H9 (cell line): ENCODE data around the gene MED28. TPM values are rescaled to one million over a fixed set of nuclear protein-coding genes. Genes with fewer than 3 reads are reported as not detected.

Source experiments
- DNase-seq: peaks from one replicate; pipeline ENCODE4 v3.0.0-alpha.2; 2017
- H2AFZ ChIP-seq: one replicate; pipeline ENCODE4 v1.6.1; 2013; ENCODE audit warnings: mild to moderate bottlenecking, low read length, control low read depth, moderate library complexity
- H2AK5ac ChIP-seq: 2 replicates; pipeline ENCODE4 v1.6.1; 2013; ENCODE audit warnings: low read length, control low read depth, mixed read lengths; ENCODE audit not compliant: insufficient read length
- H2BK120ac ChIP-seq: one replicate; pipeline ENCODE4 v1.6.1; 2013; ENCODE audit warnings: low read depth, mild to moderate bottlenecking, low read length, control low read depth, inconsistent platforms; ENCODE audit not compliant: poor library complexity, severe bottlenecking
- H2BK12ac ChIP-seq: 2 replicates; pipeline ENCODE4 v1.6.1; 2013; ENCODE audit warnings: low read length, control low read depth, mixed read lengths, low read depth; ENCODE audit not compliant: insufficient read length
- H2BK15ac ChIP-seq: 2 replicates; pipeline ENCODE4 v1.6.1; 2013; ENCODE audit warnings: low read depth, low read length, control low read depth
- H2BK20ac ChIP-seq: one replicate; pipeline ENCODE4 v1.6.1; 2013; ENCODE audit warnings: low read depth, mild to moderate bottlenecking, low read length, control low read depth, inconsistent platforms; ENCODE audit not compliant: poor library complexity, severe bottlenecking
- H2BK5ac ChIP-seq: 2 replicates; pipeline ENCODE4 v1.6.1; 2013; ENCODE audit warnings: low read length, control low read depth, mixed read lengths; ENCODE audit not compliant: insufficient read length
- H3K14ac ChIP-seq: 2 replicates; pipeline ENCODE4 v1.6.1; 2013; ENCODE audit warnings: low read length, control low read depth; ENCODE audit not compliant: insufficient read depth
- H3K18ac ChIP-seq: 2 replicates; pipeline ENCODE4 v1.6.1; 2013; ENCODE audit warnings: low read depth, mild to moderate bottlenecking, mixed read lengths, low read length, control low read depth; ENCODE audit not compliant: insufficient read length
- H3K23ac ChIP-seq: 2 replicates; pipeline ENCODE4 v1.6.1; 2013; ENCODE audit warnings: low read length, control low read depth, mixed read lengths, low read depth; ENCODE audit not compliant: insufficient read length
- H3K23me2 ChIP-seq: 2 replicates; pipeline ENCODE4 v1.6.1; 2013; ENCODE audit warnings: low read depth, mild to moderate bottlenecking, mixed read lengths, low read length, control low read depth; ENCODE audit not compliant: insufficient read length, poor library complexity, severe bottlenecking
- H3K27ac ChIP-seq: 2 replicates; pipeline ENCODE4 v1.5.1; 2013; ENCODE audit warnings: low read length, control low read depth, mixed read lengths, low read depth; ENCODE audit not compliant: insufficient read length
- H3K27me3 ChIP-seq: 2 replicates; pipeline ENCODE4 v1.6.1; 2013; ENCODE audit warnings: low read length, control low read depth, inconsistent platforms; ENCODE audit not compliant: insufficient read depth
- H3K4ac ChIP-seq: 2 replicates; pipeline ENCODE4 v1.6.1; 2013; ENCODE audit warnings: low read depth, mild to moderate bottlenecking, control low read depth, inconsistent platforms, low read length, moderate library complexity
- H3K4me1 ChIP-seq: 2 replicates; pipeline ENCODE4 v1.6.1; 2013; ENCODE audit warnings: low read length, control low read depth, inconsistent platforms; ENCODE audit not compliant: insufficient read depth
- H3K4me2 ChIP-seq: 2 replicates; pipeline ENCODE4 v1.6.1; 2013; ENCODE audit warnings: low read length, control low read depth, mixed read lengths; ENCODE audit not compliant: insufficient read length, insufficient read depth
- H3K56ac ChIP-seq: 2 replicates; pipeline ENCODE4 v1.6.1; 2013; ENCODE audit warnings: low read depth, mild to moderate bottlenecking, mixed read lengths, low read length, control low read depth; ENCODE audit not compliant: insufficient read length
- H3K79me1 ChIP-seq: 2 replicates; pipeline ENCODE4 v1.6.1; 2013; ENCODE audit warnings: low read depth, mild to moderate bottlenecking, moderate library complexity, low read length, control low read depth, inconsistent platforms; ENCODE audit not compliant: insufficient read depth, poor library complexity, severe bottlenecking
- H3K79me2 ChIP-seq: 2 replicates; pipeline ENCODE4 v1.6.1; 2013; ENCODE audit warnings: low read length, control low read depth, inconsistent platforms; ENCODE audit not compliant: insufficient read depth
- H3K9ac ChIP-seq: 2 replicates; pipeline ENCODE4 v1.6.1; 2013; ENCODE audit warnings: low read length, control low read depth, mixed read lengths; ENCODE audit not compliant: insufficient read length; ENCODE audit errors: extremely low read depth
- H3K9me3 ChIP-seq: one replicate; pipeline ENCODE4 v1.6.1; 2013; ENCODE audit warnings: low read depth, low read length, inconsistent platforms; ENCODE audit not compliant: control insufficient read depth
- H3T11ph ChIP-seq: one replicate; pipeline ENCODE4 v1.6.1; 2013; ENCODE audit warnings: mild to moderate bottlenecking, low read length, control low read depth, inconsistent platforms
- H4K20me1 ChIP-seq: one replicate; pipeline ENCODE4 v1.6.1; 2013; ENCODE audit not compliant: control insufficient read depth, insufficient read length, insufficient read depth
- H4K5ac ChIP-seq: 2 replicates; pipeline ENCODE4 v1.6.1; 2013; ENCODE audit warnings: low read depth, mild to moderate bottlenecking, mixed read lengths, low read length, control low read depth; ENCODE audit not compliant: insufficient read length
- H4K8ac ChIP-seq: replicated peaks from 2 replicates; pipeline ENCODE4 v1.6.1; 2013; ENCODE audit warnings: low read length, control low read depth, mixed read lengths, low read depth; ENCODE audit not compliant: insufficient read length
- H4K91ac ChIP-seq: 2 replicates; pipeline ENCODE4 v1.6.1; 2013; ENCODE audit warnings: low read depth, mild to moderate bottlenecking, moderate library complexity, mixed read lengths, low read length, control low read depth; ENCODE audit not compliant: insufficient read length
- H3K27ac Mint-ChIP-seq, 3 experiments: 2 replicates in 2 of 3; 3 replicates in 1 of 3; pipeline ENCODE4 v1.8.0; 2020 to 2021; ENCODE audit warnings: mixed read lengths in 3 of 3, mild to moderate bottlenecking in 1 of 3, moderate library complexity in 1 of 3
- H3K27me3 Mint-ChIP-seq: 2 replicates; pipeline ENCODE4 v1.8.0; 2021; ENCODE audit warnings: low read depth, mild to moderate bottlenecking, moderate library complexity, mixed read lengths
- H3K36me3 Mint-ChIP-seq, 3 experiments: 2 replicates in 2 of 3; 3 replicates in 1 of 3; pipeline ENCODE4 v1.8.0; 2020 to 2021; ENCODE audit warnings: low read depth in 3 of 3, mixed read lengths in 3 of 3; ENCODE audit not compliant: insufficient read depth in 1 of 3
- H3K4me1 Mint-ChIP-seq, 2 experiments: 2 replicates each; pipeline ENCODE4 v1.8.0; 2020; ENCODE audit warnings: mixed read lengths in 2 of 2
- H3K4me3 Mint-ChIP-seq, 2 experiments: 2 replicates in 1 of 2; 3 replicates in 1 of 2; pipeline ENCODE4 v1.8.0; 2020 to 2021; ENCODE audit warnings: mild to moderate bottlenecking in 2 of 2, mixed read lengths in 2 of 2, moderate library complexity in 1 of 2
- H3K9me3 Mint-ChIP-seq, 2 experiments: 2 replicates in 1 of 2; 3 replicates in 1 of 2; pipeline ENCODE4 v1.8.0; 2020; ENCODE audit warnings: mild to moderate bottlenecking in 2 of 2, mixed read lengths in 2 of 2, moderate library complexity in 1 of 2
- WGBS: extraction: QIAGEN DNeasy Blood & Tissue Kit; methylation state at CpG from one replicate; pipeline ENCODE4 v1.1.7; 2013; ENCODE audit warnings: missing lambda C conversion rate, low lambda C conversion rate, mixed read lengths; ENCODE audit not compliant: insufficient read length; ENCODE audit errors: extremely low coverage; 5-methylcytosine and 5-hydroxymethylcytosine counted together
- total RNA-seq: library from RNA; stranded (reverse); gene quantifications from 2 replicates; pipeline ENCODE4 v1.2.1, GENCODE V29; 2021
- TF ChIP-seq, protein P1 (sequence below): fragments of 200-600 bp; sonication (generic); conservative IDR thresholded peaks from 3 replicates; pipeline ENCODE4 v1.8.0; 2021; ENCODE audit warnings: antibody characterized with exemption, mild to moderate bottlenecking

MED28 gene
- total RNA-seq, 1 experiment from 2014 or later = 90.4 TPM

DNA sequence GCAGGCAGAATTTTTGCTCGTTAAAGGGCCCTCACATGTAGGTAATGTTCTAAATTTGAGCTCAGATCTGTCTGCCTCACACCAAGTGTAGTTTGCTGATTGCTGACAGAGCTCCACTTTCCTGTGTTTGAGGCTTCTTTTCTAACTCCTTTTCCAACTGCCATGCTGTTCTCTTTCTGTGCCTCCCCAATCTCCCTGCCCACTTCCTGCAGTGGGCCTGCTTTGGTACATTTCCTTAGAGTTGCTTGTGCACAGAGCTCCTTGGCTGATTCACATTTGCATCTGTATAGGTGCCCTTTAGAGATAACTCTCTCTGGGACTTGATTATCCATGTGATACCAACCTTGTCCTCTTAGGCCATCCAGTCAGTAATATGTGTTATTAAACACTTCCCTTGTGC lies 4.5 kb downstream of the MED28 start:
- TF ChIP-seq, protein P1, sequence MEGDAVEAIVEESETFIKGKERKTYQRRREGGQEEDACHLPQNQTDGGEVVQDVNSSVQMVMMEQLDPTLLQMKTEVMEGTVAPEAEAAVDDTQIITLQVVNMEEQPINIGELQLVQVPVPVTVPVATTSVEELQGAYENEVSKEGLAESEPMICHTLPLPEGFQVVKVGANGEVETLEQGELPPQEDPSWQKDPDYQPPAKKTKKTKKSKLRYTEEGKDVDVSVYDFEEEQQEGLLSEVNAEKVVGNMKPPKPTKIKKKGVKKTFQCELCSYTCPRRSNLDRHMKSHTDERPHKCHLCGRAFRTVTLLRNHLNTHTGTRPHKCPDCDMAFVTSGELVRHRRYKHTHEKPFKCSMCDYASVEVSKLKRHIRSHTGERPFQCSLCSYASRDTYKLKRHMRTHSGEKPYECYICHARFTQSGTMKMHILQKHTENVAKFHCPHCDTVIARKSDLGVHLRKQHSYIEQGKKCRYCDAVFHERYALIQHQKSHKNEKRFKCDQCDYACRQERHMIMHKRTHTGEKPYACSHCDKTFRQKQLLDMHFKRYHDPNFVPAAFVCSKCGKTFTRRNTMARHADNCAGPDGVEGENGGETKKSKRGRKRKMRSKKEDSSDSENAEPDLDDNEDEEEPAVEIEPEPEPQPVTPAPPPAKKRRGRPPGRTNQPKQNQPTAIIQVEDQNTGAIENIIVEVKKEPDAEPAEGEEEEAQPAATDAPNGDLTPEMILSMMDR = no peak
- no peak overlapping the region for H2BK5ac ChIP-seq
- peaks cover 16% of the 10 kb centered on the region for H3K79me1 ChIP-seq
- no peaks in the 10 kb centered on the region for H3K9me3 ChIP-seq
- H4K91ac ChIP-seq = no peak overlapping the region
- H3K56ac ChIP-seq = no peak overlapping the region
- no peak overlapping the region for H2BK15ac ChIP-seq
- H3K14ac ChIP-seq = no peak overlapping the region
- no peak overlapping the region for H2AFZ ChIP-seq
- H3K23me2 ChIP-seq = peaks cover 7% of the 10 kb centered on the region
- Mint-ChIP-seq H3K36me3 (peaks cover 36 to 70% (median 58%) of the 10 kb centered on the region in 3 experiments), H3K4me1 (peaks cover 11 to 23% of the 10 kb centered on the region in 2 experiments), H3K4me3 (no peak overlapping the region), H3K27me3 (no peaks in the 10 kb centered on the region), H3K9me3 (no peaks in the 10 kb centered on the region), H3K27ac (peak overlapping the region in 2 of 3 experiments; percentile 52 to 66; a peak in 3 of 7 replicates)
- H3K79me2 ChIP-seq = peaks cover 30% of the 10 kb centered on the region
- no peak overlapping the region for H3K18ac ChIP-seq
- no peak overlapping the region for H2AK5ac ChIP-seq
- no peak for DNase-seq
- no peaks in the 10 kb centered on the region for H4K20me1 ChIP-seq
- H3K4ac ChIP-seq = no peak overlapping the region
- H3K23ac ChIP-seq = no peak overlapping the region
- WGBS = no CpG with 5 or more reads among the region's 1 CpG
- no peak overlapping the region for H3K4me2 ChIP-seq
- no peak overlapping the region for H3K27ac ChIP-seq
- no peak overlapping the region for H3K9ac ChIP-seq
- H2BK20ac ChIP-seq = no peak overlapping the region
- no peaks in the 10 kb centered on the region for H3K4me1 ChIP-seq
- H3K27me3 ChIP-seq = no peaks in the 10 kb centered on the region; the same call in 1 of the 2 replicates
- H4K5ac ChIP-seq = no peak overlapping the region
- H4K8ac ChIP-seq = no peak overlapping the region
- H2BK120ac ChIP-seq = no peak overlapping the region
- no peak overlapping the region for H2BK12ac ChIP-seq
- H3T11ph ChIP-seq = no peak overlapping the region
